Stimulated activated CD4-positive, alpha-beta T cell treated with anti-CD3 and anti-CD28 coated beads, TNF-alpha, amount 100 ng/mL, for 24 hours (primary cell): ENCODE data around the gene PRMT3.
"Not testable (repeated sequence)": the region's sequence is repeated elsewhere in the genome, so short reads cannot be mapped to it uniquely, and the experiment has no call there.

Source experiments
- DNase-seq, 3 experiments: peaks; one replicate each; pipeline ENCODE4 v3.0.0-alpha.2; 2020; ENCODE audit warnings: low read depth in 3 of 3

The PRMT3 gene

DNA sequence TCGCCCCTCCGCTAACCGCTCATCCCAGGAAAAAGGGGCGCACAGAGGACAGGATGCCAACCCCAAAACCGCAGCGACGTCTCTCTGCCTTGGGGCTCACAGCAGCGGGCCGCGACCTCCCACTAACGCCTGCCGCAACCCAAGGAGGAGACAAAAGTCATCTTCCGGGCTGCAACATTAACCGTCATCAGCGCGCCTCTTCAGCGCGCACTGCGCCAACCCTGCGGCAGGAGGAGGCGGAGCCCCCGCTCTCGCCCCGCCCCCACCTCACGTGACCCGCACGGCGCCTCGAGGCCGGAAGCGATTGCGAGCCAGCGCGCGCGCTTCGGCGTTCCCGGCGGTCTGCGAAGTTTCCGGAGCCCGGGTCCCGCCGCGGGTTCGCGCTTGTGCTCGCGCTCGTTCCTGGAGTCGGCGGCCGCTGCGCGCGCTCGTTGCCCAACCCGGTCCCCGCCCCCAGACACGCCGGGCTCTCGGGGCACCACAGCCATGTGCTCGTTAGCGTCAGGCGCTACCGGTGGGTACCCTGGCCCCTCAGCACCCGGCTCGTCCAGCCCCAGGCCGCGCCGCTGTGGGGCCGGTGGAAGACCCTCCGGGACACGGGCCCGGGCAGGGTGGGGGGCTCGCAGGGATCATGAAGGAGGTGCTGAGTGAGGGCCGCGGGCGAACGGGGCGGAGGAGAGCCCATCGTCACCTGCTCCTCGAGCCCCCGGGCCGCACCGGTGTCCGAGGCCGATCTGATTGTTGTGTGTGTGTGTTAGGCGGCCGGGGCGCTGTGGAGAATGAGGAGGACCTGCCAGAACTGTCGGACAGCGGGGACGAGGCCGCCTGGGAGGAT, at the start of gene PRMT3:
Gene PRMT3 (plus strand): TSS at position 456 of the 835 bp plus-strand sequence. CDS start 31 bp downstream, at position 487.
- DNase-seq, result peak; percentile 95 to 96 (median 95)

DNA sequence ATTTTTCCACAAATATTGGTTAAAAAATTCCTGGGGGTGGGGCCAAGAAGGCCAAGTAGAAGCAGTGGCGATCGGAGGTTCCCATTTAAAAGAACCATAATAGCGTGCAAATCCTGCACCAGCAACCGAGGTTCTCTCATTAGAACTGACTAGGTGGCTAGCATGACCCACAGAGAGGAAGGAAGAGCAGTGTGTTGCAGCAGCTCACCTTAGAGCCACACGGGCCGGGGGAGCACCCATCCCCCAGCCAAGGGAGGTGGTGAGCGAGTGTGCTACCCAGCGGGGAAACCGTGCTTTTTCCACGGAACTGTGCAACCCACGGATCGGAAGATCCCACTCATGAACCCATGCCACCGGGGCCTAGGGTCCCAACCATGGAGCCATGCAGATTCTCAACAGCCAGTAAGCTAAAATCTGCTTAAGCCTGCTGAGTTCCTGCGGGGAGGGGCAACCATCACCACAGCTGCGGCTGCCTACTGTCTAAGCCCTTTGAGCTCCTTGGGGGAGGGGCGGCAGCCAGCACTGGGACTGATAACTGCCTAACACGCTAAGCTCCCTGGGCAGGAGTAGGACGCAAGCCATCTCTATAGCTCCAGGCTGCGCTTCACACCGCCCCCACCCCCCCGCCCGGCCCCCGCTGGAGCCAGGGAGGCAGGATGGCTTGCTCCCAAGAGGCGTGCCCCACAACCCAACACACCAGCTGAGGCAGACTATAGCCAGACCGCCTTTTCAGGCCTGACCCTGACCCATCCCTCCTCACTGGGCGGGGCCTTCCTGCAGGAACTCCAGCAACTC, 45.0 kb upstream of the PRMT3 start:
- no peak for DNase-seq

DNA sequence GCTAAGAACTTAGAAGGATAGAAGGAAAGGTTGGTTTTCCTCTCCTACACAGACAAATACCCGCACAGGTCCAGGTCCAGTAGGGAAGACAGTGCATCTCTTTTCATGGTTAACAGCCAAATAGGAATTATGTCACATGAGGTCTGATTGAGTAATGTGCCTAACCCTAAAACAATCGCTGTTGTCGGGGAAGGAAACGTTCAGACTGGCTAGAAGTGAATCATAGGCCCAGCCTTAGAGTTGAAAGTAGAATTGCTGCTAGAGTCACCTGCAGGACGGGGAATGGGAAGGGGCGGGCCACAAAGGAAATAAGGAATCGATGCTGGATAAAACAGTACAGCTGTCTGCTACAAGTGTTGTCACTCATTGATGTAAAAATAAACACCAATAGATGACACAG, 36.4 kb upstream of the PRMT3 start:
- no peak for DNase-seq

DNA sequence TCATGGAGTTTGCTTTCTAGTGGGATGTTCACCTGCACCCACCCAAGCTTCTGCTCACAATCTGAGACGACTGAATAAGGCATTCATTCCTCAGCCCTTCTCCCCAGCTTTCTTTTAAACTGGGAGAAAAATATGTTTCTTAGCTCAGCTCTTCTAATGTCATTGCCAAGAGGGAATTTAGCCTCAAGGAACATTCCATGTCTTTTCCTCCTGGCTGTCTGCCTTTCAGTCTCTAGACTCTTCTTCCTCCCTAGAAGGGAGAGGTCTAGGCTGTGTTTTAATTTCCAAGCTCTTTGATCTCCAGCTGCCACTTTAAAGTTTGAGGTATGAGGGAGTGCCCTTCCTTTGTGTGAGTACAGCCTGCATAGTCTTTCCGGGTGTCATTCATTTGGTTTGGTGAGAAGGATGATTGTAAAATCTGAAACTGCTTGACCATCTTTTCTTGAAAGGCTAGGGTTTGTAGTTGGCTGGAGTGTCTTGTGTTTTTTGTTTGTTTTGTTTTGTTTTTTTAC, 35.7 kb upstream of the PRMT3 start:
- DNase-seq, result no peak

DNA sequence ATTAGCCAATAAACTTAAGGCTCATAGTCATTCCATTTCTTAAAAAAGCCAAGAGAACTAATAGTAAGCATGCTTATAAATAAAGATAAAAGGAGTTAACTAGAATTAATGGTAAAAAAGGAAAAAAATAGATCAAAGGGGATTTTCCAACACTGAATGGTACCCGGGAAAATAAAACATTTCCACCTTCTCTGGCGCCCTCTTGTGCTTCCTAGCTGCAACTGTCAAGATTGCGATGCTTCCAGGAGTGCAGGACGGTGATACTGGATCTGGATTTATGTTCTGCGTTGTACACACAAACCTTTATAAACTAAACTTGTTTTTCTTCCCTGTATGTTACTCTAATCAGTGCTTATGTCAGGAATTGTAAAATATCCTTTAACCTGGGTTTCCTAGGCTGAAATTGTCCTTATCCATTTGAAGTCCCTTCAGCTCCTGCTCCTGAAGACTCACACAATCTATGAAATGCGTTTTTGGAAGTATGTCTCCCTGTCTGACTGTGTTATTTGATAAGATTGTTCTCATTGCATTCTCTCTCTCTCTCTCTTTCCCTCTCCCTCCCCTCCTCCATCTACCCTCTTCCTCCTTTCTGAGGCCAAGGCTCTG, 33.6 kb upstream of the PRMT3 start:
- DNase-seq, result no peak

DNA sequence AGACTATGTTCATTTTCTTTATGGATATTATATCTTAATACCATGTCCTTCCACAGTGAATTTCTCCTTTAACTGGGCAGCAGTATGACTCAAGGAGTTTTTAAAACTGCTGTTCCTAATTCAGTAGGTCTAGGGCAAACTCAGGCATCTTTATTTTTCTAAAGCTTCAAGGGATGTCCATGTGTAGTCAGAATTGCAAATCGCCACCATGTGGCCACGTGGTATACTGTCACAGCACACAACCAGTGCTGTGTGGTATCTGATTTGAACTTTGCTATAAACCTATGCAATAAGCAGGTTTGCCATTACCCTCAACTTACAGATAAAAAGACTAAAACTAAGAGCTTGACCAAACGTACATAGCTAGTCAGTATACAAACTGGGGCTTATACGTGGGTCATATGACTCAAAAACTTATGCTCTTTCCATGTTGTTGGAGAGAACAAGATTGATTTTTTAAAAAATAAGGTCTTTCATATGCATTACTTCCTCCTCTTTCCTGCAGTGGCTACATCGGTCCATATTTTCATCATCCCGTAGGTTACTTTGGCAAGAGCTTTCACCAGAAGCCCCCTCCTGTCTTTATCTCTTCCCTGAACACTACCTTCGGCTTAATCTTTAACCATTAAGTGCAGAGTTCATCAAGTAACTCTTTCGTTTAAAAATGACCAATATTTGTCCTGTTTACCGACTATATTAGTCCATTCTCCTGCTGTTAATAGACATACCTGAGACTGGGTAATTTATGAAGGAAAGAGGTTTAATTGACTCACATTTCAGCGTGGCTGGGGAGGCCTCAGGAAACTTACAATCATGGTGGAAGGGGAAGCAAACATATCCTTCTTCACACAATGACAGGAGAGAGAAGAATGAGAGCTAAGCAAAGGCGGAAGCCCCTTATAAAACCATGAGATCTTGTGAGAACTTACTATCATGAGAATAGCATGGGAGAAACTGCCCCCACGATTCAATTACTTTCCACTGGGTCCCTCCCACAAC, 32.0 kb upstream of the PRMT3 start:
- no peak for DNase-seq

DNA sequence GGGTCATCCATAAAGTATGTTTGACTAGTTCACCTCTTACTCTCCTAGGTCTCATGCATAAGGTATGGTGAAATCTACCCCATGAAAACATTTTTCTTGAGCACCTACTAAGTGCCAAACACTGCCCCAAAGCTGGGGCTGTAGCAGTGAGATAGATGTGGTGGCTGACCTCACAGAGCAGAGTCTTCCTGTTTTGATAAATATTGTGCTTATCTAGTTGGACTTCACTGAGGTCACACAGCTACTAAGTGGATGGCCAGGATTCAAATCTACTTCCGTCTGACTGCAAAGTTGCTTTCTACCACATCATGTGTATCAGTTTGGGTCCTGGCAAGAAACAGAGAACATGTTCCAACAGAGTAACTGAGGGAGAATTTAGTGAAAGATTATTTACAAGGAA, 30.4 kb upstream of the PRMT3 start:
- no peak for DNase-seq

DNA sequence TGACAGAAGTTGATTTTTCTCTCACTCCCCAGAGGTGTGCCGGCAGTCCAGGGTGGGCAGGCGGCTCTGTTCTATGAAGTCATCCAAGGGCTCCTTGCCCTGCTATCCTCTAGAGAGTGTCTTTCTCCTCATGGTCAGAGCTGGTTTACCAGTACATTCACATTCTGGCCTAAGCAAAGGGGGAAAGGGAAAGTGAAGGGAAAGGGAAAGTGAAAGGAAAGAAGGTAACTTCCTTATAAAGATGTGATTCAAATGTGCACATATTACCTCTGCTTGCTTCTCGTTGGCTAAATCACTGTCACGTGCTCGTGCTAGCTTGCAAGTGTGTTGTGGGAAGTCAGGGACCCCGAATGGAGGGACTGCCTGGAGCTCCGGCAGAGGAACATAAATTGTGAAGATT, 26.9 kb upstream of the PRMT3 start:
- DNase-seq, result no peak

DNA sequence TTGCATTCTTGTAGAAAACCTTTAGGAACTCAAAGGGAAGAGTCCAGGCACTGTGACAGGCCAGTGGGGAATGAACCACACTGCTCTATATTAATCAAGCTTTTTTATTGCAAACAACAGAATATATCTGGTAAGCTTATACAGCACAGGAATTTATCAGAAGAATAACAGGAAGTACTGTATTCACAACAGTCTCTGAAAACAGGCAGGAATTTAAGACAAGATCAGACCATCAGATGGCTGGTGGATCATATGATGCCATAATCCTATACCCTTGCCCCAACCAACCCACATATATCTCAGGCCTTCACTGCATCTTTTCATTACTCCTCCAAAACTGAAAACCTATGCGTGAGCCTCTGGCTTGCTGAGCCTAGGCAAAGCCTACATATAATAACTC, 25.0 kb upstream of the PRMT3 start:
- DNase-seq, result no peak

DNA sequence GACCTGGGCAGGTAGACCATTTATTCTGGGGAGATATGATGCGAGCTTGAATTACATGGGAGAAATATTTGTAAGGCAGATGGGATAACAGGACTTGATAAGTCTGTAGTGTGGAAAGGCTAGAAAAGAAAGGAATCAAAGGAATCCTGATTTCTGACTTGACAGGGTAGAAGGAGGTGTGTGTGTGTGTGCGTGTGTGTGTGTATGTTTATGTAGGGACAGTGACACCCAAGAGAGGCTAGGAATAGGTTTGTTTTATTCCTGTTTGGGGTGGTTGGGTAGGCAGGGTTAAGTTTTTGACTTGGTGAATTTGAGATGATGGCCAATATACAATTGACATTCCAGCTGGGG, 24.4 kb upstream of the PRMT3 start:
- no peak for DNase-seq

DNA sequence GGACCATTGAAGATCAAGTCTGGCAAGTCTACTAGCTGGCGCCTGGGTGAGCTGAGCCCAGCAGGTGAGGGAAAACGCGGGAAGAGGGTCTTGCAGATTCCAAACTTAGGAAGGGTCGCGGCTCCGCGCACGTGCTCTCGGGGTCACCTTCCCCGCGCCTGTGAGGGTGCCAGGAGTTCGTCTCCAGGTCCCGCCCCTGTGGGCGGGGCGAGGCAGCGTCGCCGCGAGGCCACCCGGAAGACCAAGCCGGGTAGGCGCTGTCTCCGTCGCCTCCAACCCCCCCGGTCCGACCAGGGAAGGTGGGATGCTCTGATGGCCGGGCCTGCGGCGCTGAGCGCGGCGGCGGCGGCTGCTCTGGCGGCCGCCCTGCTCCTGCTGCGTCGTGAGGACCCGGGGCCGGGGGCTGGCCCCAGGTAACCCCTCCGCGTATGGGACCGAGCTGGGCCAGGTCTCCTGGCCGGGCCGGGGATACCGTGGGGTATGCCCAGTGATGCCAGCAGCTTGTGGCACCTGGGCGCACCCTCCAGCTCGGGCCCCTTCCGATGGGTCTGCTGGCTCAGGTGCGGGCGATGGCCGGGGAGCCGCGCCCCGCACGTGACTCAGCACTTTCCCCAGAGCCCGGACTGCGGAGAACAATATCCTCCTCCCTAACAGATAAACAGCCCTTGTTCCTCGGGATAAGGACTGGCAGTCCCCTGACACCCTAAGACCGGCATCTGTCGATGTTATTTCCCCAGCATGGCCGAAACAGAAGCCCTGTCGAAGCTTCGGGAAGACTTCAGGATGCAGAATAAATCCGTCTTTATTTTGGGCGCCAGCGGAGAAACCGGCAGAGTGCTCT, 23.8 kb upstream of the PRMT3 start, which contains the start of gene HTATIP2:
Gene HTATIP2 (plus strand): TSS at position 215 of the 841 bp plus-strand sequence. CDS start 524 bp downstream, at position 739.
- peak; percentile 41 to 71 (median 50) for DNase-seq

DNA sequence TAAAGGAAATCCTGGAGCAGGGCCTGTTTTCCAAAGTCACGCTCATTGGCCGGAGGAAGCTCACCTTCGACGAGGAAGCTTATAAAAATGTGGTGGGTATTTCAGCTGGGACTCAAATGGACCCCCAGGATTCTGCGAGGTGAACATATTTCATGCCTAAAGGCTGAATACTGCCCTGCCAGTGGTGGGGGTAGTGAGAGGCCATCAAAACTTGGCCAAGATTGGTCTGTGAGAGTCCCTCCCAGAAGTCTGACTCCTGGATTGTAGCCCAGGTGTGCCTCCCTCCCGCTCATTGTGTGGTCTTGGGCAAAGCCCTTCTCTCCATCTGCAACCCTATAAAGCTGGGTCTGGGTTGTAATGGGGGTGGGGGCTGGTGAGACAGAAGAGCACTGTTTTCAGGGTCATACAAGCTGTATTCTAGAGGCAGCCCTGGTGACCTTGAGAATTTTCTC, 23.1 kb upstream of the PRMT3 start:
- no peak for DNase-seq

DNA sequence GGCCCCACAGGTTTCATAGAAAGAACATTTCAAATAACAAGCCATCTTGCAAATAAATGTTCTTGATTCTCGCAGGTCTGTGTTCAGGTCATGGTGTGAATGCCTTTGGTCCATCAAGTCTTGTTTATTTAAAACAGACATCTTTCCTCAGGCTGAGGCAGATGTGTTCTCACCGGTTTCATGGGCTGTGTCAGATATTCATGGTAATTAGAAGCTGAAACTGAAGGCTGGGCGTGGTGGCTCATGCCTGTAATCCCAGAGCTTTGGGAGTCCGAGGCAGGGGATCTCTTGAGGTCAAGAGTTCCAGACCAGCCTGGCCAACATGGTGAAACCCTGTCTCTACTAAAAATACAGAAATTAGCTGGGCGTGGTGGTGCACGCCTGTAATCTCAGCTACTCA, 22.1 kb upstream of the PRMT3 start:
- not testable (repeated sequence) for DNase-seq

DNA sequence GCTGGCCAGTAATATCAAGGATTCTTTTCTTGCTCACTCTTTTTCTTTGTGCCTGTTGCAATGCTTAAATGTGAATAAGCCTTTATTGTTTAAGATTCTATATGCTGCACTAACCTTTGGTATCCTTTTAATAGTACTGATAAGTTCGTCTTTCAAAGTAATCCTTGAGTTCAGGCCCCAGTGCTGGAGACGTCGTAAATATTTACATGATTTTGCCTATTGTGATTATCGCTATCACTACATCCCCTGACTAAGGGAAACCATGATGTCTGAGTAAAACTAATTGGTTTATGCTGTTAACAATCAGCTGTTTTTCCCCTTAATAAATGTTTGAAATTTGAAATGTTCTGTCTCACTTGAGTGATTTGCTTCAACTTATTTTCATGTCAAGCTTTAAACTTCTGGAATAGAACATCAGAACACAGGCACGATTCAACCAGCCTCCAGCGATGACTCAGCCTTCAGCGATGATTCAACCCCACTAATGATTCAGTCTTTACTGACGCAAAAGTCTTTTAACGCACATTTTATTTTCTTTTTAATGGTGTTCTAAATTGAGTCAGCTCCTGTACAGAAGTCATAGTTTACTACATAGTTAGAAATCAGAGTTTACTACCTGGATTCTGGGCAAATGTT, 20.1 kb upstream of the PRMT3 start:
- peak; percentile 35 to 60 (median 60) for DNase-seq

DNA sequence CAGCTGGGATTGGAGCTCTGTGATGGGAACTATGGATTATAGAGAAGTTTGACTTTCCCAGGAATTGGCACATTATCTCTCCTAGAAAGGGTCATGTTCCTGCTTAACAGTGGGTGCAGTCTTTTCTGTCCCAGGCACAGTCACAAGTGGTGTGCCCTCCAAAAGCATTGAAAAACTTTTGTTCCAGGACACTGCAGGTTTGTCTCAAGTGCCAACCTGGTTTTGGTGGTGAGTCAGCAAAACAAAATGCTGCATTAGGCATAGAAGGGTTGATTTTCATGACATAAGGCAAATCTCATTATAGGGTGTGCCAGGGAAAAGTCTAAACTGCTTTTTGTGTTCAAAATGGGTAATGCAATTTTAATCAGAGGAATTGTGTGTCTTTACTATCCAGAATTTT, 19.1 kb upstream of the PRMT3 start:
- no peak for DNase-seq

DNA sequence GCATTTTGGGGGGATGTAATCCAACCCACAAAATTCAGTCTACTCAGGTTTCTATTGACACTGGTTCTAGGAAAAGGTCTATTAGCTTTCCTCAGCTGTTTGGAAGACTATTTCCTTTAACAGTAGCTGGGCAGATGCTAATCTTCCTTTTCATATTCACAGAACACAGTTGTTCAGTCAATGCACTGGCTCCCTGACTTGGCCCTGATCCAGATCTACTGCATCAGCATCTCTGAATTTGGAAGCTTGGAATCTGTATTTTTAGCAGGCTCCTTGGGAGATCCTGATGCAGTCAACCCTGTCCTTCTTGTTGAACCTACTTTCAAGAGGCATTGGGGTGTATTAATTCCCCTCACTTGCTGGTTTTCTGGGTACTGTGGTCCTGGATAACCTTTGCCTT, 17.7 kb upstream of the PRMT3 start:
- DNase-seq, result no peak

DNA sequence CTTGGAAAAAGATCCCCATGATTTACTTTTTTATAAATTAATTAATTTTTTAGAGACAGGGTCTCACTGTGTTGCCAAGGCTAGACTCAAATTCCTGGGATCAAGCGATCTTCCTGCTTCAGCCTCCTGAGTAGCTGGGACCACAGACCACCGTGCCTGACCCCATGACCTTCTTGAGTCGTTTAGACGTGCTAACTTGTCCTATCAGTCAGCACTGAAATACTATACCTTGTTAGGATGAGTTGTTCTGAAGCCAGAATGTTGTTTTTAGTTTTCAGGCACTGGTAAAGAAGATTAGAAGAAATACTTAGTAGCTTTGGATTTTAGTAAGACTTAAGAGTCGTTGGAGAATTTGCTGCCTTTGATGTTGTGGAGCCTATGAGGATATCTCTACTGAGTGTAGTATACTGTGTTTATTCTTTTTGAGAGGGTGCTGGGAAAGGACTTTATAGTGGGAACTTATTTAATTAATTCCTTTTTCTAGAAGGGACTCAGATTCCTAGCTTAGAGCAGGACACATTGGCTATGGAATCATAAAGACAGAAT, 15.4 kb upstream of the PRMT3 start:
- DNase-seq, result no peak

DNA sequence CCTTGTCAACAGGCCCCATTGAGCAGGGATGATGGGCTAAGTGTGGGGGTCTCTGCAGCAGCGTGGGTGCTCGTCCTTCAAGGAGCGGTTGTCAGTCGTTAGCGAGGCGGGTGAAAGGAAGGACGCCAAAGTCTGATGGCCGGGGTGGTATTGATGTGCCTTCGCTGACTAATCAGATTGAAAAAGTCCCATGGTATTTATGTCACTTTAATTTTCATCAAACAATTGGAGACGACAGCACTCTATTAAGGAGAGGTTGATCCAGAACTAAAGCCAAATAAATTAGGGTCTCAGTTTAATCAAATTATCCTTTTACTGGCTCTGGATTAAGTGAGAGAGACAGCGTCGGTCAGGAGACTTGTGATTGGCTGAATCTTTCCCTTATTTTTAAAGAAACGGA, 14.4 kb upstream of the PRMT3 start:
- DNase-seq, result no peak

DNA sequence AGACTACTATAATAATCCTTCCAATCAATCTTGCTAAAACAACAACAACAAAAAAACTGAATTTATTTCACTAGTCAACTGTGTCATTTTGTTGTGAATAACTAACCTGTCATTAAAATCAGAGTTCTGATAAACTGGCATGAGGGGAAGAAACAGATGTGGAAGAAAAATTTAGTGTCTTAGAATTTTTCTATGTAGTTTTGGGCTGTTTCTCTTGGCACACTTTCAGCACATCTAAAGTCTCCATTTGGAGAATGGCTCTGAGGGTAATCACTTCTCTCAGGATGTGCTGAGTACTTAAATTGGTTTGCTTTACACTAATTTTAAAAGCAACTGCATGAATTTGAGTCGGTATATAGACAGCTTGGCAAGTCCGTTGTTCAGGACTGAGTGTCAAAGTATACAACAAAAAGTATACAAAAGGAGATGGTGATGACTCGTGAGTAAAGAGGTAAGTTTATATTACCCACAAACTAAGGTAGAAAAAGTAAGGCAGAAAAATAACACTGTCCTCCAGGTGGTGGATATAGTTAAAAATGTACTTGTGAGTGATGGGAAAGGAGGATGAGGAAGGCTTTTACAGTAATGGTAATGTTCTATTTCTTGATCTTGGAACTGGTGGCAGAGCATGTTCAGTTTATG, 13.8 kb upstream of the PRMT3 start:
- DNase-seq, result no peak
